GM18907 (cell line): ENCODE results near the gene ARHGEF4.
"Not testable (repeated sequence)": the region's sequence is repeated elsewhere in the genome, so short reads cannot be mapped to it uniquely, and the experiment has no call there.

Source experiments
- ATAC-seq: cut with Tn5 transposase; IDR thresholded peaks from one replicate; pipeline ENCODE4 v1.9.1; 2021; ENCODE audit warnings: mild to moderate bottlenecking, moderate library complexity; ENCODE audit not compliant: unreplicated experiment

Gene ARHGEF4

GRCh38 chr2:130882111-130882690 is 45.5 kb downstream of the ARHGEF4 start:
- ATAC-seq, result no peak

- no peak for ATAC-seq
These were observed 46.3 kb downstream of the ARHGEF4 start for GRCh38 chr2:130882991-130883390.

- ATAC-seq, result no peak
These were observed 46.8 kb downstream of the ARHGEF4 start for GRCh38 chr2:130883496-130883895.

DNA sequence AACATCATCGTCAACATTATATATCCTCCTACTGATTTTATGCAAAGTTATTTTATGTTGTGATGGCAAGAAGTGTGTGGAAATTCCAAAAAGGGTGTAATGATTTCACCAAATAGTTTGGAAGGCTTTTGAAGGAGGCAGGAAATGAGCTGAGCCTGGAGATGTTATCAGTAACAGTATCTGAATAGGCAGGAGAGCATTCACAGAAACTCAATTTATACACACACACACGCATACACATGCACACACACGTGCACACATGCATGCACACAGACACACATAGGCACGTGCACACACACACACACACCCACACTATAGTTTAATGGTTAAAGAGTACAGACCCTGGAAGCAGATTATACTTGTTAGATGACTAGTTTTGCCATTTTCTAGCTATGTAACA is 47.3 kb downstream of the ARHGEF4 start:
- ATAC-seq, result no peak

DNA sequence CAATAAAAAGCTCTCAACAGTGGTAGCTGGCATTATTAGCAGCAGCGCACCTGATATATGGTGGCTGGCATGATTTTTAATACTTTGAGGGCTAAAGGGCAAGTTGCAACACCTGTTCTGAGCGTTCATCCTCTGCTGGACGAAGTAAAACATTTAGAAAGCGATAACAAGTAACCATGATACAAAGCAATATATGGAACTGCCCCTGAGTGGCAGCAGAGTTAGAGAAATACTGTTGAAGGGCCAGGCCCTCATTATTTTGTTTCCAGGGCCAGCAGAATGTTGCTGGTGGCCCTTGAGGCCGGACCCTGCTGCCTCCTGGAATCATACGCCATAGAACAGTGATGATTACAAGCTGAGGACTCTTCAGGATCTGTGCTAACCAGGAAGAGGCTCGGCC is 47.8 kb downstream of the ARHGEF4 start:
- ATAC-seq, result no peak

GRCh38 chr2:130887643-130888042 is 50.9 kb downstream of the ARHGEF4 start:
- no peak for ATAC-seq

- ATAC-seq, result no peak
These were observed 54.4 kb downstream of the ARHGEF4 start for GRCh38 chr2:130890941-130891669.

GRCh38 chr2:130891966-130892365 is 55.3 kb downstream of the ARHGEF4 start:
- no peak for ATAC-seq

DNA sequence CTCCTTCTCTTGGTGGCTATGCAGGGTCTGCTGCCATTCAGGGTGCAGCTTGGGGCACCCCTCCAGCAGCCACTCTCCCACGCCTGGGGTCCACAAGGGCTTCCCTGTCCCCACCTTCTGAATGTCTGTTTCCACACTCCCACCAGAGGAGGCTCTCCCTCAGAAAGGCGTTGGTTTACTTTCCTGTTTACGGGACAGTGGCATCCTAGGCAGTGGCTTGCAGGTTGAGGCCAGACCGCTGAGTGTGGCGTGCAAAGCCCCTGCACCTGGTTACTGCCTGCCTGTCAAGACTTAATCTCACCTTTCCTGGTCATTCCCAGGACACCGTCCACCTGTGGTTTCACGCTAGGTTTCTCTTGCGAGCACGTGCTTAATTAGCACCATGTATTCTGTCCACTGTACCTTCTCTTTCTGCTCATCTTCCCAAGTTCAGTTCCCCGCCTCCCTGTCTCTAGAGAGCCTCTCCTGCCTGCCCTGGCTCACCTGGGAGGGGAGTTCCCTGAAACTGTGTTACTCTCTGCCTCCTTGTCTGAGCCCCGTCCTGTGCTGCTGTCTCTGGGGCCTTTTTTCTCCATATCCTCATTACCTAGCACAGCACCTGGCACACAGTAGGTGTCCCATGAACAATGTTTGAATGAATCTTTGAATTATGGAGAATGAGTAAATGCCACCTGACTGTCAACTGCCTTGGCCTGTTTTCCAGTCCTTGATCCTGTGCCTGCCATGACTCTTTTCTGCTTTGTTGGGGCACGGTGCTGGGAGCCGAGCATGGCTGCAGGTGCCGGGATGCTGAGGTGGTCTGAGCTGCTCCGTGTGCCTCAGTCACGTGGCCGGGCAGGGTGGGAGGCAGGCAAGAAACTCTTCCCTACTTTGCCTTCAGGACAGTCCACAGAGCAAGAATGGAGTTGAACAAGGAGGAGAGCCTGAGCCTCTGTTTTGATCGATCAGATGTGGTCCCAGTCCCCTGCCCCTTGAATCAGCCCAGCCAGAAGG is 56.4 kb downstream of the ARHGEF4 start:
- ATAC-seq, result no peak

DNA sequence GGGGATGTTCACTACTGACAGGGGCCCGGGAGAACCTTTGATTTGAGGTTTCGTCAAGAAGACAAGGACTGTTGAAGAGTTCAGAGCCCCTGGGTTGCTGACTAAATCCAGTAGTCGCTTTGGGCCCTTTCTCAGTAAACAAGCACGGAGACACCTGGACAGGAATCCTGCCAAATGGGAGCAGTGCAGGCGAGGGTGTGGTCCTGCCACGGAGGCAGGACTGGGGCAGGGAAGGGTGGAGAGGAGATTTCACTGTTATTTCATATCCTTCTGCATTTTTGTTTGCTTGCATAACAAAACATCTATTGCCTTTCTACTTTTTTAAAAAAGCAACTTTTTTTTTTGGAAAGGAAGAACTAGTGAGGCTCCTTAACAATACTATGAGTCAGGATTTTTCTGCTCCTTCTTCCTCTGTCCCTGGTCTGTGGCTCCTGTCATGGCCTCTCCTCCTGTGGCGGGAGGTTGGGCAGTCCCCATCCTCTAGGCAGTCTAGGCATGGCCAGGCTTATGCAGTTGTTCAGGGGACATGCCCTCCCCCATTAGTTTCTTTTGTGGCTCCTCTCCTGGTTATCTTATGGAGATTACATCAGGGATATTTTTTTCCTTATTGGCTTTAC is 57.7 kb downstream of the ARHGEF4 start:
- ATAC-seq, result no peak

- ATAC-seq, result no peak
These were observed 60.1 kb downstream of the ARHGEF4 start for GRCh38 chr2:130896813-130897212.

DNA sequence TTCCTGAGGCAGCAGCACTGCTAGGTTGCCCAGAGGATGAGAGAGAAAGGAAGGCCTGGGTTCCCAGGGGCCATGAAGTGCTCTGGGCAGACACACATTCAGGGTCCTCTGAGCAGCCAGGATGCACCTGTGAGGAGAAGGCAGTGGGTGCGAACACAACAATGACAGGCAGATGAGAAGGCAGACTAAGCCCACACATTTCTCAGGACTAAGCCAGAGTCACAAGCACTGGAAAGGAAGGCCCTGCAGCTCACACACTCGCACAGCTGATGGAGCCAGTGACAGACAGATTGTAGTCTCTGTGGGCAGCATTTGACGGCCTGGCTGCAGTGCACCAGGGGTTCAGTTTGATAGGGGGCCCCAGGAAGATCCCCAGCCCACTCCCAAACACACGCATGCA is 61.8 kb downstream of the ARHGEF4 start:
- ATAC-seq, result no peak

DNA sequence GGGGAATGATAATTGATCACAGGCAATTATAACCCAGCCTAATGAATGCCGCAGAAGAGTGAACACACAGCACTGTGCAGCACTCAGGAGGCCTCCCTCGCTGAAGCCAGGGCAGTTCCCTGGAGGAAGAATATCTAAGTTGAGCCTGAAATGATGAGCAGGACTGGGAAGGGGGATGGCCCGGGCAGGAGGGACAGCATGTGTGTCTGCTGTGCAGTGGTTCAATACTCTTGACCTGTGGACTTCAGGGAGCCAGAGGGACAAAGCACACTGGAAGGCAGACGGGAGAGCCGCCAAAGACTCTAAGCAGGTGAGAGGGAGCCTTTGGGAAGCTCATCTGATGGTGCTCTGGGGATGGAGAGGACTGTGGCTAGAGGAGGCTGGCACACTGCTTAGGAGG is 62.6 kb downstream of the ARHGEF4 start:
- ATAC-seq, result no peak

DNA sequence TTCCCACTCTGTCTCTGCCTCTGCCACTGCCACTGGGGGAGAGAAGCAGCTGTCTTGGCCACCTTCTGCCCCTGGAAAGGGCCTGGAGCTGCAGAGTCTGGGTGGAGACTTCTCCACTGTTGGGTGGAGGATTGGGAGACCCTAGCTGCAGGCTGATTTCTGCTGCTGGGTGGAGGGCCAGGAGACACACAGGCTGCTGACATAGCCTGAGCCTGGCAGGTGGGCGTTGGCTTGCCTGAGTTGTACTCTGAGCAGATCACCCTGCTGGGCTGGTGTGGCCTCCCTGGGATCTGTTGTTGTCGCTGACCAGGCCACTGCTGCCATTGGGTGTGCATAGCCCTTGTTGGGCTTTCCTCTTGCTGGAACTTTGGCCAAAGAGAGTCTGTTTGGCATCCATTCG is 64.3 kb downstream of the ARHGEF4 start:
- no peak for ATAC-seq

DNA sequence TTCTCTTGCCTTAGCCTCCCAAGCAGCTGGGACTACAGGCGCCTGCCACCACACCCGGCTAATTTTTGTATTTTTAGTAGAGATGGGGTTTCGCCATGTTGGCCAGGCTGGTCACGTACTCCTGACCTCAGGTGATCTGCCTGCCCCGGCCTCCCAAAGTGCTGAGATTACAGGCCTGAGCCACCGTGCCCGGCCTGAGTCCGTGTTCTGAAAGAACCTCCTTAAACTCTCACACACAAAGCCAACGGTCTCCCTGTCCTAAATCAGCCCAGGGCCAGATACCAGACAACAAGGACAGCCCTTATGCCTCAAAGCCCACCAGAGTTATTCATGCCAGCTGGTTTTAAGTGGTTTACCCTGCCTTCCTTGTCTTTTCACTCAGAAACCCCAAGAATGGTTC is 64.9 kb downstream of the ARHGEF4 start:
- not testable (repeated sequence) for ATAC-seq

DNA sequence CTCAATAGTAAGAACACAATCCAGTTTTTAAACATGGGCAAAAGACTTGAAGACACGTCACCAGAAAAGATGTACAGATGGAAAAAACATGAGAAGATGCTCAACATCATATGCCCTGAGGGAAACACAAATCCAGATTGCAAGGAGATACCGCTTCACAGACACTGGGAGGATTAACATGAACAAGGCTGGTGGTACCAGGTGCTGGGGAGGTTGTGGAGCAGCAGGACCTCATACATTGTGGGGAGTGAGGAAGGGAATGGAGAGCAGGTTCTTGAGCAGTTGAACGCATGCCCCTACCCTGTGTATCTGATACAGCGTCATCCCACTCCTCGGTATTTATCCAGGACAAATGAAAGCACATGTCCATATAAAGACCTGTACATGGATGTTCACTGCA is 72.1 kb downstream of the ARHGEF4 start:
- no peak for ATAC-seq

DNA sequence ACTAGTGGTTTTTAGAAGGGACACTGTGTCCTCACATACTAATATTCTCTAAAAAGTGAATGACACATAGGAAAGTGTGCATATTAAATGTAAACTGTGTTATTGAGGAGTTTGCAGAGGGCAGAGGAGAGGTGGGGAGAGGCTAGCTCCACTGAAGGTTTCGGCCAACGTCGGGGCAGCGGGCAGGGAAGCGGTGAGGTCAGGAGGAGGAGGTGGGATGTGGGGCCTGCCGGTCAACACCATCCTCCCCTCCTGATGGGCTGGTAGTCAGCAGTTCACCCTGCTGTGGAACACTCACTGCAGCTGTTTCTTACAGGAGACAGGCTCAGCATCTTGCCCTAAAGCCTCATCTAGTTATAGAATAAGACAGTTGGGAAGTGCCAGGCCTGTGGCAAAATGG is 74.2 kb downstream of the ARHGEF4 start:
- ATAC-seq, result no peak

DNA sequence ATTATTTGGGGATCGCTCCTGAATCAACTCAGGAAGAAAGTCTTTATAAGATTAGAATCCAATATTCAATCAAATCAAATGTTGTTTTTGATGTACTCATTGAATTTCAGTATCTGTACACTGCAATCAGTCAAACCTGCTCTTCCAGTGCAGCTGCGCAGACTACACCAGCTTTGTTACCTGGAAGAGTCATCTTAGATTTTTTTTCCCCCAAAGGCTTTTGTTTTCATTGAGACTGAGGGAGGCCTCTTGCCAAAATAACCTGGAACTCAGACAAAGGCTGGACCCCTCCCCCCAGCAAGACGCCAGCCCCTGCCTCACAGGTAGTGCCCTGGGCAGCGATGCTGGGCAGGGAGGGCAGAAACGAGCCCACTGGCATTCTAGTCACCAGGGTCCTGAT is 74.8 kb downstream of the ARHGEF4 start:
- ATAC-seq, result no peak

- no peak for ATAC-seq
These were observed 75.3 kb downstream of the ARHGEF4 start for GRCh38 chr2:130911996-130912395.

DNA sequence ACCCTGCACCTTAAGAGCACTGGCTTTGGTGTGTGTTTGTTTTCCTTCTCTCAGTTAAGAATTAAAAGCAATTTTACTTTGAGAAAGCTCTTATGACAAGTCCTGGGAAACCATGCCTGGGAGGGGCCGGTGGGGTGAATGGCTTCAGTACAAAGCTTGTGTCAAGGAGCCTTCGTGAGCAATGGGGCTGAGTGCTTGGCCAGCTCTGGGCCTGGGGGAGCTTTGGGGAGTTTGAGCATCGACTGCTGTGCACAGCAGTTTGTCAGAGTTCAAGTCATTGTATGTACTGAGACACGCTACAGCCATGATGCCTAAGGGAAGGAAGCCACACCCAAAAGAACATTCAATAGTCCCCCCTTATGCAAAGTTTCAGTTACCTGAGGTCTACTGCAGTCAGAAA is 75.8 kb downstream of the ARHGEF4 start:
- no peak for ATAC-seq

- ATAC-seq, result no peak
These were observed 77.2 kb downstream of the ARHGEF4 start for GRCh38 chr2:130913891-130914290.
